HCT116 (cell line): Measurements from ENCODE around the gene MED26. TPM values are rescaled to one million over a fixed set of nuclear protein-coding genes. Genes with fewer than 3 reads are reported as not detected.

Source experiments
- ATAC-seq: fragments of 200-7000 bp; cut with Tn5 transposase; 2 replicates; pipeline ENCODE4 v1.9.1; 2020; ENCODE audit warnings: mild to moderate bottlenecking, moderate library complexity
- BruUV-seq: library from RNA; stranded (reverse); fragments of 400-500 nt; replicated peaks from 2 replicates; lab custom pipeline; 2021; lab: Mats Ljungman, UMichigan
- CTCF ChIA-PET: fragments of 300-600 bp; sonication (Branson Sonifier 250); formaldehyde crosslinking; loops from one replicate; lab custom pipeline; 2021; ENCODE audit warnings: antibody characterized with exemption; lab: Charles Lee
- POLR2A ChIA-PET: fragments of 300-600, 350-600 bp; sonication (Branson Sonifier 250); formaldehyde crosslinking; loops from one replicate; lab custom pipeline; 2021; ENCODE audit warnings: antibody characterized with exemption; lab: Charles Lee
- RAD21 ChIA-PET, 2 experiments: fragments of 300-600 bp; sonication (Branson Sonifier 250); formaldehyde crosslinking; loops; one replicate each; lab custom pipeline; 2023; ENCODE audit warnings: low total read pairs in 2 of 2; ENCODE audit not compliant: uncharacterized antibody in 2 of 2, unreplicated experiment in 2 of 2, low non-redundant PET in 1 of 2; lab: Charles Lee
- DNase-seq: peaks from one replicate; pipeline ENCODE4 v3.0.0-alpha.2; 2010; ENCODE audit warnings: low read depth, low spot score
- H2AFZ ChIP-seq: fragments of 200-600 bp; shearing (Covaris generic), sonication (generic); 2 replicates; pipeline ENCODE4 v1.6.1; 2017; ENCODE audit warnings: low read depth, mixed run types, mixed read lengths, antibody characterized with exemption, low read length; ENCODE audit not compliant: poor library complexity, severe bottlenecking
- H3K27ac ChIP-seq: 2 replicates; pipeline ENCODE4 v1.5.1; 2012; ENCODE audit warnings: low read depth, low read length
- H3K27me3 ChIP-seq: fragments of 200-600 bp; sonication (generic); 2 replicates; pipeline ENCODE4 v1.6.1; 2016; ENCODE audit warnings: mixed run types, low read length, mixed read lengths; ENCODE audit not compliant: insufficient read depth
- H3K36me3 ChIP-seq, 2 experiments: fragments of 200-500 bp in 1 of 2; fragments of 200-600 bp in 1 of 2; sonication (Bioruptor generic) in 1 of 2; sonication (generic) in 1 of 2; 2 replicates each; pipeline versions ENCODE4 v1.5.1 to v1.6.1; 2014 to 2016; ENCODE audit warnings: low read length in 2 of 2, inconsistent platforms in 1 of 2, mixed read lengths in 1 of 2, mixed run types in 1 of 2; ENCODE audit not compliant: insufficient read depth in 2 of 2, control insufficient read depth in 1 of 2
- H3K4me1 ChIP-seq, 2 experiments: fragments of 200-600 bp in 1 of 2; sonication (generic) in 1 of 2; 2 replicates each; pipeline versions ENCODE4 v1.5.1 to v1.6.1; 2012 to 2017; ENCODE audit warnings: low read length in 2 of 2, inconsistent platforms in 1 of 2, mild to moderate bottlenecking in 1 of 2, mixed read lengths in 1 of 2, mixed run types in 1 of 2, moderate library complexity in 1 of 2; ENCODE audit not compliant: insufficient read depth in 2 of 2, control insufficient read depth in 1 of 2
- H3K4me2 ChIP-seq: fragments of 200-600 bp; sonication (generic); 2 replicates; pipeline ENCODE4 v1.6.1; 2017; ENCODE audit warnings: mixed run types, low read length, mixed read lengths
- H3K4me3 ChIP-seq, 2 experiments: fragments of 200-600 bp in 1 of 2; sonication (generic) in 1 of 2; replicated peaks in 1 of 2; 2 replicates each; pipeline ENCODE4 v1.5.1; 2011 to 2016; ENCODE audit warnings: low read length in 2 of 2, control low read depth in 1 of 2, low read depth in 1 of 2, mild to moderate bottlenecking in 1 of 2, mixed read lengths in 1 of 2, mixed run types in 1 of 2
- H3K79me2 ChIP-seq: fragments of 200-600 bp; sonication (generic); 2 replicates; pipeline ENCODE4 v1.6.1; 2017; ENCODE audit warnings: mild to moderate bottlenecking, mixed run types, low read length, moderate library complexity, mixed read lengths; ENCODE audit not compliant: insufficient read depth
- H3K9ac ChIP-seq: fragments of 200-600 bp; sonication (generic); 2 replicates; pipeline ENCODE4 v1.6.1; 2016; ENCODE audit warnings: low read length, mixed read lengths
- H3K9me2 ChIP-seq: fragments of 200-600 bp; sonication (generic), shearing (Covaris generic); 2 replicates; pipeline ENCODE4 v1.6.1; 2017; ENCODE audit warnings: mixed run types, mild to moderate bottlenecking, moderate library complexity; ENCODE audit not compliant: insufficient read depth
- H3K9me3 ChIP-seq, 2 experiments: fragments of 200-500 bp in 1 of 2; fragments of 200-600 bp in 1 of 2; sonication (Bioruptor generic) in 1 of 2; sonication (generic) in 1 of 2; 2 replicates each; pipeline ENCODE4 v1.6.1; 2014 to 2017; ENCODE audit warnings: low read length in 2 of 2, mixed read lengths in 2 of 2, inconsistent platforms in 1 of 2, low read depth in 1 of 2, mild to moderate bottlenecking in 1 of 2, mixed run types in 1 of 2, moderate library complexity in 1 of 2; ENCODE audit not compliant: control insufficient read depth in 1 of 2, insufficient read depth in 1 of 2
- H4K20me1 ChIP-seq: fragments of 200-600 bp; sonication (generic), shearing (Covaris generic); 2 replicates; pipeline ENCODE4 v1.6.1; 2017; ENCODE audit warnings: mixed run types, mild to moderate bottlenecking, moderate library complexity; ENCODE audit not compliant: insufficient read depth
- CBX3 ChIP-seq: IDR thresholded peaks from 2 replicates; pipeline ENCODE4 v1.6.1; 2012; ENCODE audit warnings: low read depth
- CEBPB ChIP-seq: IDR thresholded peaks from 2 replicates; pipeline ENCODE4 v1.6.1; 2012; ENCODE audit warnings: low read depth
- EGR1 ChIP-seq: IDR thresholded peaks from 2 replicates; pipeline ENCODE4 v1.6.1; 2012; ENCODE audit warnings: low read depth
- ELF1 ChIP-seq: IDR thresholded peaks from 2 replicates; pipeline ENCODE4 v1.6.1; 2012; ENCODE audit warnings: low read depth, borderline replicate concordance
- EZH2 ChIP-seq: fragments of 200-600 bp; sonication (generic); IDR thresholded peaks from 2 replicates; pipeline ENCODE4 v1.6.1; 2017; ENCODE audit warnings: antibody characterized with exemption, mixed run types
- EZH2phosphoT487 ChIP-seq: fragments of 200-600 bp; IDR thresholded peaks from 2 replicates; pipeline ENCODE4 v1.6.1; 2018; ENCODE audit warnings: antibody characterized with exemption, borderline replicate concordance
- JUND ChIP-seq: IDR thresholded peaks from 2 replicates; pipeline ENCODE4 v1.6.1; 2012
- POLR2A ChIP-seq: IDR thresholded peaks from 2 replicates; pipeline ENCODE4 v1.7.0; 2011; ENCODE audit warnings: borderline replicate concordance; ENCODE audit not compliant: insufficient read depth, insufficient read length; ENCODE audit errors: extremely low read depth
- POLR2AphosphoS5 ChIP-seq: IDR thresholded peaks from 2 replicates; pipeline ENCODE4 v1.6.1; 2011; ENCODE audit warnings: mild to moderate bottlenecking, low read depth, low read length, moderate library complexity
- RAD21 ChIP-seq: IDR thresholded peaks from 2 replicates; pipeline ENCODE4 v1.6.1; 2012; ENCODE audit warnings: low read depth, mild to moderate bottlenecking
- SIN3A ChIP-seq: IDR thresholded peaks from 2 replicates; pipeline ENCODE4 v1.6.1; 2012; ENCODE audit warnings: low read depth
- SP1 ChIP-seq: IDR thresholded peaks from 2 replicates; pipeline ENCODE4 v1.6.1; 2012; ENCODE audit warnings: low read depth
- SRF ChIP-seq: IDR thresholded peaks from 2 replicates; pipeline ENCODE4 v1.6.1; 2012; ENCODE audit warnings: low read depth
- ZFX ChIP-seq: fragments of 450-650 bp; IDR thresholded peaks from 2 replicates; pipeline ENCODE4 v1.6.1; 2017
- intact Hi-C: fragments of 100-400 bp; cut with micrococcal nuclease; formaldehyde crosslinking; loops from 2 replicates; pipeline ENCODE4 v1.10.0; 2022
- total RNA-seq: library from RNA; stranded (reverse); gene quantifications from one replicate; pipeline ENCODE4 v1.2.1, GENCODE V29; 2021; ENCODE audit not compliant: unreplicated experiment
- TF ChIP-seq, protein P1 (sequence below): IDR thresholded peaks from 2 replicates; pipeline ENCODE4 v1.6.1; 2011; ENCODE audit warnings: mild to moderate bottlenecking, low read length, moderate library complexity; ENCODE audit not compliant: insufficient replicate concordance; ENCODE audit errors: extremely low read depth
- TF ChIP-seq, protein P2 (sequence below): IDR thresholded peaks from 2 replicates; pipeline ENCODE4 v1.6.1; 2012

The MED26 gene
- total RNA-seq, 1 experiment from 2014 or later, result 13.3 TPM

DNA sequence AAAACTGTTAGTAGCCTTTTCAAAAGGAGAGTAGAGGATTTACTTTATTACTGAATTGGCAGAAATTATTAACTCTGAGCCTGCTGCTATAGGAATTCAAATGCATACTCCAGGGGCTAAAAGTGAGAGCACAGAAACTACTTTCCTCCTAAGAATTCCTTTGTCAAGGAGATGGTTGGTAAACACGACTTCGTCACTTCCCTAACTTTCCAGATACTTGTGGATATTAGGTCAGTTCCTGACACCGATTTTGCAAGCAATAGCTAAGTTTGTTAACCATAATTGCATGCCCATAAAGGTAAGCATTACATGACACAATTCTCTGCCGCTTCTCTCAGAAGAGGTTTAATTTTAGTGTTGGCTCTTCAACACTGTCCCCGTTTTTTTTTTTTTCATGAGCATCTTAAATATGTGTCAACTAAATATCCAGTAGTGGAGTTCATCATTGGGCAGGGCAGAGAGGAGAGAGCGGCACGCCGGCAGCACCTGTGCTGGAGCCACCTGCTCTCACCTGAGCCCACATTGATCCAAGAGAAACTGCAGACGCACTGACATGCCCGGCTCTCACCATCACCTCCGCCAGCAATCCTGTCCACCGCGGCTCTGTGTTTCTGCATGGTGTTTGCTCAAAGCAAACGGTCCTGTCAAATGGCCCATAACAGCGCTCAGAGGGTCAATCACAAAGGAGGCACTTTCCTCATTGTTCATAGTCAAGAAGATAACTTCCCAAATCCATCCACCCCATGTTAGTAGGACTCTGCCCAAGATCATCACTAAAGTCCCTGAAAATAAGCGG is 2.6 kb downstream of the MED26 start:
- Histone ChIP-seq H3K9me2 (no peaks in the 10 kb centered on the region), H3K9ac (no peak overlapping the region), H3K27me3 (no peaks in the 10 kb centered on the region), H3K4me2 (no peak overlapping the region), H3K27ac (no peak overlapping the region), H4K20me1 (peaks cover 11% of the 10 kb centered on the region; the same call in 1 of the 2 replicates), H3K4me1 (peaks cover 6 to 14% of the 10 kb centered on the region in 2 experiments), H3K36me3 (peaks cover 3 to 20% of the 10 kb centered on the region in 2 experiments; a peak in 2 of 4 replicates)
- intact Hi-C loops, result no loop called here
- POLR2A ChIA-PET, result no interaction called here
- no peak for TF ChIP-seq SRF
- no peak for TF ChIP-seq POLR2AphosphoS5
- TF ChIP-seq EZH2, result no peak
- TF ChIP-seq, protein P1, sequence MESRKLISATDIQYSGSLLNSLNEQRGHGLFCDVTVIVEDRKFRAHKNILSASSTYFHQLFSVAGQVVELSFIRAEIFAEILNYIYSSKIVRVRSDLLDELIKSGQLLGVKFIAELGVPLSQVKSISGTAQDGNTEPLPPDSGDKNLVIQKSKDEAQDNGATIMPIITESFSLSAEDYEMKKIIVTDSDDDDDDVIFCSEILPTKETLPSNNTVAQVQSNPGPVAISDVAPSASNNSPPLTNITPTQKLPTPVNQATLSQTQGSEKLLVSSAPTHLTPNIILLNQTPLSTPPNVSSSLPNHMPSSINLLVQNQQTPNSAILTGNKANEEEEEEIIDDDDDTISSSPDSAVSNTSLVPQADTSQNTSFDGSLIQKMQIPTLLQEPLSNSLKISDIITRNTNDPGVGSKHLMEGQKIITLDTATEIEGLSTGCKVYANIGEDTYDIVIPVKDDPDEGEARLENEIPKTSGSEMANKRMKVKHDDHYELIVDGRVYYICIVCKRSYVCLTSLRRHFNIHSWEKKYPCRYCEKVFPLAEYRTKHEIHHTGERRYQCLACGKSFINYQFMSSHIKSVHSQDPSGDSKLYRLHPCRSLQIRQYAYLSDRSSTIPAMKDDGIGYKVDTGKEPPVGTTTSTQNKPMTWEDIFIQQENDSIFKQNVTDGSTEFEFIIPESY, result no peak
- TF ChIP-seq CEBPB, result no peak
- TF ChIP-seq POLR2A, result no peak
- no peak for TF ChIP-seq ZFX
- TF ChIP-seq EGR1, result no peak
- no peak for TF ChIP-seq JUND
- no peak for TF ChIP-seq SP1
- no peak for TF ChIP-seq ELF1
- TF ChIP-seq, protein P2, sequence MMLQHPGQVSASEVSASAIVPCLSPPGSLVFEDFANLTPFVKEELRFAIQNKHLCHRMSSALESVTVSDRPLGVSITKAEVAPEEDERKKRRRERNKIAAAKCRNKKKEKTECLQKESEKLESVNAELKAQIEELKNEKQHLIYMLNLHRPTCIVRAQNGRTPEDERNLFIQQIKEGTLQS, result no peak
- TF ChIP-seq RAD21, result no peak
- TF ChIP-seq SIN3A, result no peak
- TF ChIP-seq CBX3, result no peak
- no peak for TF ChIP-seq EZH2phosphoT487
- TF ChIP-seq, all 23 proteins: peak for 0
- no peaks in the 10 kb centered on the region for H3K9me3 ChIP-seq
- peaks cover 75% of the 10 kb centered on the region for H3K79me2 ChIP-seq
- no peak overlapping the region for H2AFZ ChIP-seq
- H3K4me3 ChIP-seq, result no peak overlapping the region
- ChIA-PET RAD21 (no interaction called here), CTCF (no interaction called here)
- BruUV-seq, result no TSS peak
- DNase-seq (no peak), ATAC-seq (no peak)
